DND-41 (cell line): ENCODE data around the gene KRTAP12-1.

Experiments
- ATAC-seq: fragments of 200-7000 bp; cut with Tn5 transposase; 3 replicates; pipeline ENCODE4 v1.9.1; 2021; ENCODE audit warnings: low read depth; ENCODE audit not compliant: insufficient read depth
- DNase-seq: peaks from one replicate; pipeline ENCODE4 v3.0.0-alpha.2; 2020
- H2AFZ ChIP-seq: 2 replicates; pipeline ENCODE4 v1.6.0; 2012; ENCODE audit warnings: low read depth, low read length
- H3K27ac ChIP-seq: 2 replicates; pipeline ENCODE4 v1.5.1; 2012; ENCODE audit warnings: low read length, inconsistent platforms
- H3K27me3 ChIP-seq: fragments of 200-600 bp; sonication (generic); 2 replicates; pipeline ENCODE4 v1.6.0; 2012; ENCODE audit warnings: low read length, mild to moderate bottlenecking, inconsistent platforms; ENCODE audit not compliant: insufficient read depth, poor library complexity
- H3K36me3 ChIP-seq: 2 replicates; pipeline ENCODE4 v1.5.1; 2012; ENCODE audit warnings: low read length, inconsistent platforms; ENCODE audit not compliant: insufficient read depth
- H3K4me1 ChIP-seq: 2 replicates; pipeline ENCODE4 v1.5.1; 2012; ENCODE audit warnings: mild to moderate bottlenecking, low read length; ENCODE audit not compliant: insufficient read depth
- H3K4me2 ChIP-seq: 2 replicates; pipeline ENCODE4 v1.6.0; 2012; ENCODE audit warnings: mild to moderate bottlenecking, moderate library complexity, low read length, inconsistent platforms; ENCODE audit not compliant: insufficient read depth
- H3K4me3 ChIP-seq, 2 experiments: fragments of 200-600 bp in 1 of 2; shearing (Covaris generic) in 1 of 2; 2 replicates each; pipeline ENCODE4 v1.5.1; 2012 to 2016; ENCODE audit warnings: inconsistent platforms in 2 of 2, low read length in 2 of 2, mild to moderate bottlenecking in 2 of 2, low read depth in 1 of 2, moderate library complexity in 1 of 2
- H3K79me2 ChIP-seq: 2 replicates; pipeline ENCODE4 v1.6.0; 2012; ENCODE audit warnings: low read length, inconsistent platforms; ENCODE audit not compliant: insufficient read depth
- H3K9ac ChIP-seq: 2 replicates; pipeline ENCODE4 v1.6.0; 2012; ENCODE audit warnings: low read depth, mild to moderate bottlenecking, inconsistent platforms, low read length, moderate library complexity
- H3K9me3 ChIP-seq: 2 replicates; pipeline ENCODE4 v1.5.1; 2012; ENCODE audit warnings: low read length, moderate library complexity, mild to moderate bottlenecking, inconsistent platforms; ENCODE audit not compliant: insufficient read depth, severe bottlenecking
- H4K20me1 ChIP-seq: 2 replicates; pipeline ENCODE4 v1.6.0; 2012; ENCODE audit warnings: low read length; ENCODE audit not compliant: insufficient read depth
- CTCF ChIP-seq: IDR thresholded peaks from 2 replicates; pipeline ENCODE4 v1.5.1; 2012; ENCODE audit warnings: borderline replicate concordance, low read length, moderate library complexity, mild to moderate bottlenecking; ENCODE audit not compliant: poor library complexity, severe bottlenecking; ENCODE audit errors: extremely low read depth
- EZH2 ChIP-seq: IDR thresholded peaks from 3 replicates; pipeline ENCODE4 v1.6.1; 2012; ENCODE audit warnings: borderline replicate concordance, low read depth, mild to moderate bottlenecking, moderate library complexity, low read length, inconsistent platforms; ENCODE audit not compliant: severe bottlenecking

KRTAP12-1 gene

GRCh38 chr21:44711327-44712202 is 29.6 kb upstream of the KRTAP12-1 start, which contains the start of gene TSPEAR:
Gene TSPEAR (minus strand): TSS chr21:44711572. CDS start chr21:44711514, 58 bp downstream.
- no peak within 1 kb of the TSS for H2AFZ ChIP-seq
- no peaks in the 10 kb centered on the region; the same call in 1 of the 2 replicates for H4K20me1 ChIP-seq
- H3K4me1 ChIP-seq = no peaks in the 10 kb centered on the region
- no peak within 1 kb of the TSS for H3K27ac ChIP-seq
- H3K79me2 ChIP-seq = no peaks in the 10 kb centered on the region
- H3K27me3 ChIP-seq = peaks cover 23% of the 10 kb centered on the region
- no peak for ATAC-seq
- no peak for DNase-seq
- TF ChIP-seq EZH2 (no peak), CTCF (no peak)
- no peak within 1 kb of the TSS for H3K4me2 ChIP-seq
- H3K9me3 ChIP-seq = no peaks in the 10 kb centered on the region
- no peak within 1 kb of the TSS for H3K4me3 ChIP-seq
- no peak within 1 kb of the TSS for H3K9ac ChIP-seq
- no peaks in the 10 kb centered on the region for H3K36me3 ChIP-seq

- DNase-seq (no peak), ATAC-seq (no peak)
- Histone ChIP-seq H3K79me2 (no peaks in the 10 kb centered on the region), H3K27me3 (peaks cover 23% of the 10 kb centered on the region), H4K20me1 (no peaks in the 10 kb centered on the region; the same call in 1 of the 2 replicates), H3K9ac (no peak overlapping the region), H3K4me1 (no peaks in the 10 kb centered on the region), H2AFZ (no peak overlapping the region), H3K4me3 (no peak overlapping the region), H3K36me3 (no peaks in the 10 kb centered on the region), H3K9me3 (no peaks in the 10 kb centered on the region), H3K4me2 (no peak overlapping the region), H3K27ac (no peak overlapping the region)
- no peak for TF ChIP-seq CTCF
- TF ChIP-seq EZH2 = no peak
These were observed 28.9 kb upstream of the KRTAP12-1 start for GRCh38 chr21:44710756-44711326.

- Histone ChIP-seq H3K4me3 (no peak overlapping the region), H3K4me2 (no peak overlapping the region), H3K27me3 (peaks cover 23% of the 10 kb centered on the region), H3K4me1 (no peaks in the 10 kb centered on the region), H3K36me3 (no peaks in the 10 kb centered on the region), H3K9me3 (no peaks in the 10 kb centered on the region), H4K20me1 (no peaks in the 10 kb centered on the region; the same call in 1 of the 2 replicates), H3K27ac (no peak overlapping the region), H3K9ac (no peak overlapping the region), H3K79me2 (no peaks in the 10 kb centered on the region), H2AFZ (no peak overlapping the region)
- no peak for TF ChIP-seq EZH2
- no peak for TF ChIP-seq CTCF
- ATAC-seq (no peak), DNase-seq (no peak)
These were observed 28.3 kb upstream of the KRTAP12-1 start for GRCh38 chr21:44710294-44710665.
